Activated naive CD4-positive, alpha-beta T cell treated with anti-CD3 and anti-CD28 coated beads for 36 hours (primary cell): ENCODE results near the gene USP6. TPM values are rescaled to one million over a fixed set of nuclear protein-coding genes. Genes with fewer than 3 reads are reported as not detected.
"Not testable (repeated sequence)": the region's sequence is repeated elsewhere in the genome, so short reads cannot be mapped to it uniquely, and the experiment has no call there.

Source experiments
- CTCF ChIA-PET: fragments of 350-600 bp; sonication (Branson Sonifier 250); formaldehyde crosslinking; loops from one replicate; lab custom pipeline; 2021; ENCODE audit warnings: antibody characterized with exemption; lab: Charles Lee
- DNase-seq: peaks from one replicate; pipeline ENCODE4 v3.0.0-alpha.2; 2020
- H3K27ac Mint-ChIP-seq: one replicate; pipeline ENCODE4 v1.8.0; 2021; ENCODE audit warnings: mild to moderate bottlenecking, mixed read lengths
- H3K27me3 Mint-ChIP-seq: one replicate; pipeline ENCODE4 v1.8.0; 2021; ENCODE audit warnings: low read depth, mixed read lengths
- H3K36me3 Mint-ChIP-seq: one replicate; pipeline ENCODE4 v1.8.0; 2021; ENCODE audit warnings: low read depth, mixed read lengths
- H3K4me1 Mint-ChIP-seq: one replicate; pipeline ENCODE4 v1.8.0; 2021; ENCODE audit warnings: low read depth, mixed read lengths
- H3K4me3 Mint-ChIP-seq: one replicate; pipeline ENCODE4 v1.8.0; 2021; ENCODE audit warnings: mild to moderate bottlenecking, moderate library complexity, mixed read lengths
- H3K9me3 Mint-ChIP-seq: one replicate; pipeline ENCODE4 v1.8.0; 2021; ENCODE audit warnings: mixed read lengths
- intact Hi-C: fragments of 100-400 bp; cut with micrococcal nuclease; formaldehyde crosslinking; loops from one replicate; pipeline ENCODE4 v1.15.1; 2023
- total RNA-seq, 2 experiments: library from RNA; stranded (reverse); gene quantifications; one replicate each; pipeline ENCODE4 v1.2.3, GENCODE V29; 2021

Gene USP6
- total RNA-seq, 2 experiments from 2014 or later: 0.05 TPM; not detected in 1

DNA sequence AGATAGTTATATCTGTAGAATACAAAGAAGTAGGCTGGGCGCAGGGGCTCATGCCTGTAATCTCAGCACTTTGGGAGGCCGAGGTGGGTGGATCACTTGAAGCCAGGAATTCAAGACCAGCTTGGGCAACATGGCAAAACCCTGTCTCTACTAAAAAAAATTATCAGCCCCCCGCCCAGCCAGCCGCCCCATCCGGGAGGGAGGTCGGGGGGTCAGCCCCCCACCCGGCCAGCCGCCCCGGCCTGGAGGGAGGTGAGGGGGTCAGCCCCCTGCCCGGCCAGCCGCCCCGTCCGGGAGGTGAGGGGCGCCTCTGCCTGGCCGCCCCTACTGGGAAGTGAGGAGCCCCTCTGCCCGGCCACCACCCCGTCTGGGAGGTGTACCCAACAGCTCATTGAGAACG is 27.0 kb downstream of the USP6 start:
- H3K27ac Mint-ChIP-seq, H3K4me3 Mint-ChIP-seq, DNase-seq, H3K9me3 Mint-ChIP-seq, H3K27me3 Mint-ChIP-seq, H3K4me1 Mint-ChIP-seq, H3K36me3 Mint-ChIP-seq, intact Hi-C loops, CTCF ChIA-PET: not testable (repeated sequence)

DNA sequence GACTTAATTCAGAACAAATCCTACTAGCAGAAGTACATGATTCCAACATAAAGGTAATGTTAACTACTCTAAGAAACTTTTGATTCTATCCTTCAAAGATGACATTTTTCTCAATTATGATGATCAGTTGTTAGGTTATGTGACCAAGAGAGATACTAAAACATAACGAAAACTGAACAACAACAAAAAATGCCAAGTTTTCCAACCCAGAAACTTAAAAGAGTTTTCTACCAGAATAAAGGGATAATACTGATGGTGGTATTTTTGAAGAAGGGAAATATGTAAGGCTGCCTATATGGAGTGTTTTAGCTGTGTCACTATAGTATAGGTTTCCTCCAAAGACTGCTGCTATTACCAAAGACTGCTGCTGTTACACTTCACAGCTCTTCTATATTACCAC is 30.3 kb downstream of the USP6 start:
- H3K4me1 Mint-ChIP-seq, H3K4me3 Mint-ChIP-seq, H3K9me3 Mint-ChIP-seq, CTCF ChIA-PET, H3K36me3 Mint-ChIP-seq, intact Hi-C loops, DNase-seq, H3K27ac Mint-ChIP-seq: not testable (repeated sequence)
- peaks cover 12% of the 10 kb centered on the region for H3K27me3 Mint-ChIP-seq

DNA sequence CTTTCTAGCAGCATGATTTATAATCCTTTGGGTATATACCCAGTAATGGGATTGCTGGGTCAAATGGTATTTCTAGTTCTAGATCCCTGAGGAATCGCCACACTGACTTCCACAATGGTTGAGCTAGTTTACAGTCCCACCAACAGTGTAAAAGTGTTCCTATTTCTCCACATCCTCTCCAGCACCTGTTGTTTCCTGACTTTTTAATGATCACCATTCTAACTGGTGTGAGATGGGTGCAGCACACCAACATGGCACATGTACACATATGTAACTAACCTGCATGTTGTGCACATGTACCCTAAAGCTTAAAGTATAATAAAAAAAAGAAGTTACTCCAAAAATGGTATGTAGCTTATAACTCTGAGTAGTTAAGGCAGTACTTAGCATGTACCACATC is 44.9 kb downstream of the USP6 start:
- H3K4me1 Mint-ChIP-seq, H3K27ac Mint-ChIP-seq, CTCF ChIA-PET, H3K4me3 Mint-ChIP-seq, DNase-seq, H3K36me3 Mint-ChIP-seq, H3K9me3 Mint-ChIP-seq: not testable (repeated sequence)
- peaks cover 14% of the 10 kb centered on the region for H3K27me3 Mint-ChIP-seq
- intact Hi-C loops: loop anchor here (10.0 kb wide), 1 partner anchor 476 kb away; no protein-coding TSS in a partner anchor

DNA sequence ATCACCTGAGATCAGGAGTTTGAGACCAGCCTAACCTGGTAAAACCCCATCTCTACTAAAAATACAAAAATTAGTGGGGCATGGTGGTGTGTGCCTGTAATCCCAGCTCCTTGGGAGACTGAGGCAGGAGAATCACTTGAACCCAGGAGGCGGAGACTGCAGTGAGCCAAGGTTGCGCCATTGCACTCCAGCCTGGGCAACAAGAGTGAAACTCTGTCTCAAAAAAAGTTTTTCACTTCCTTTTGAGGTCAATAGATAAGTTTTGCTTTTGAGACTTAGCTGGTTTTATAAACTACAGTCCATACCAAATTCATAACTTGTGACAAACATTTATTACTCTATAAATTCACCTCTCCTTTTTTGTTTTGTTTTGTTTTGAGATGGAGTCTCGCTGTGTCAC is 46.0 kb downstream of the USP6 start:
- intact Hi-C loops: loop anchor here (10.0 kb wide), 1 partner anchor 477 kb away; no protein-coding TSS in a partner anchor
- H3K27ac Mint-ChIP-seq, H3K36me3 Mint-ChIP-seq, H3K4me3 Mint-ChIP-seq, H3K4me1 Mint-ChIP-seq, CTCF ChIA-PET, H3K9me3 Mint-ChIP-seq, DNase-seq: not testable (repeated sequence)
- H3K27me3 Mint-ChIP-seq: peaks cover 16% of the 10 kb centered on the region

DNA sequence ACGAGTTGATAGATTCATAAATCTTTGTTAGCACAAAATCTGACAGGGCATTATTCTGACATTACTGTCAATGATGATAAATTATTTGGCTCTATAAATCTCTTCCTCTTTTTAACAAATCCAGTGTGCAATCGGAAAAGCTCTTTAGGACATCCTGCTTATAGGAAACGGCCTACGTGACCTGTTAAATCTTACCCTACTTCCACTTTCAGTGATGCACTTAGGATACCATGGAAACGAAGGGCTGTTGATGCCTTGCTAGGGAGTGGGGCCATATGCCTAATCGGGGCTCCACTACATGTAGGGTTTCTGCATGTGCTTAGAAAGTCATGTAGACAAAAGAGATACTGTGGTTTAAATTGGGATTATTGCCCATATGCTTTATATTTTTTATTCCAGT is 48.6 kb downstream of the USP6 start:
- Mint-ChIP-seq H3K27me3 (peaks cover 15% of the 10 kb centered on the region), H3K9me3 (no peaks in the 10 kb centered on the region), H3K27ac (no peak overlapping the region), H3K4me1 (no peaks in the 10 kb centered on the region), H3K4me3 (no peak overlapping the region), H3K36me3 (no peaks in the 10 kb centered on the region)
- CTCF ChIA-PET: no interaction called here
- intact Hi-C loops: loop anchor here (10.0 kb wide), 1 partner anchor 480 kb away; no protein-coding TSS in a partner anchor
- DNase-seq: no peak

DNA sequence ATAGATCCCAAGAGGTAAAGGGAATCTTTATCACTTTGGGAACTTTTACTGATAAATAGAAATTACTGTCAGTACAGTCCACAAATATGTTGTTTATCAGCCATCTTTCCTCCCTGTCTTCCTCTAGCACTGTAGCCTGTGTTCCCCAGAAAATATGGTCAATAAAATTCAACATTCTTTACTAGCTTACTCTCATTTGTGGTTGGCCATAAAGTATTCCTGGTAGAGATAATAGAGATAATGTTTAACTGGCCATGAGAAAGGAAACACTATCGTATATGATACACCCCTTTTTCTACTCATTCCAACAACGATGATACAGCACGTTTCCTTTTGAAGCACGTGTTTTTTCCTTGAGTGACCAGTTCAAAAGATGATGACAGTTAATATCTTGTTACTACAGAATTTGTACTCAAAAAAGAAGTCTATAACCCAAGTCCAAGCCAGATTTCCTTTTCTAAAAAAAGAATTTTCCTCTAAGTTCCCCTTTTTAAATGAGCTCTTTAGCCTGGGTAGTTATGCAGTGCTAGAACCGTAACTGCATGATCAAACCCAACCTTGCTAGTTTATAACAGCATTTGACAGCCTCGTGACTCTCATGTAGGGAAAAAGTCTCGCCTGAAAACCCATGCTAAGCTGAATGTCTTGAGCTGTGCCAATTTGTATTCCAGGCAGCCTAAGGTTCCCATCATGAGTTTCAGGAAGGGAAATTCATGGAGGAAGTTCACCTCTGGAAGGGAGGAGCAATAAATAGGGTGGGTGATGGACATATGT is 50.1 kb downstream of the USP6 start:
- CTCF ChIA-PET, H3K9me3 Mint-ChIP-seq, H3K36me3 Mint-ChIP-seq, H3K27ac Mint-ChIP-seq, H3K4me1 Mint-ChIP-seq, DNase-seq, H3K4me3 Mint-ChIP-seq: not testable (repeated sequence)
- peaks cover 15% of the 10 kb centered on the region for H3K27me3 Mint-ChIP-seq
- intact Hi-C loops: loop anchor here (10.0 kb wide), 1 partner anchor 481 kb away; no protein-coding TSS in a partner anchor

DNA sequence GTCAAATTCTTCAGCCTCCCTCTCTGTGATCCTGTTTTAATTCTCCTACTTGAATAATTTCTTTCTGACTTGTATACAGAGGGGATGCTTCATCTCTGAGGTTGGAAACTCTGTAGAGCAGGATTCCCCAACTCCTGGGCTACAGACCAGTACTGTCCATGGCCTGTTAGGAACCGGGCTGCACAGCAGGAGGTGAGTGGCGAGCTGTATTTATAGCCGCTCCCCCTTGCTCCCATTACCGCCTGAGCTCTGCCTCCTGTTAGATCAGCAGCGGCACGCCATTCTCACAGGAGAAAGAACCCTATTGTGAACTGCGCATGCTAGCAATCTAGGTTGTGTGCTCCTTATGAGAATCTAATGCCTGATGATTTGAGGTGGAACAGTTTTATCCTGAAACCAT is 59.2 kb downstream of the USP6 start:
- H3K27me3 Mint-ChIP-seq, H3K4me1 Mint-ChIP-seq, DNase-seq, CTCF ChIA-PET, intact Hi-C loops, H3K4me3 Mint-ChIP-seq, H3K27ac Mint-ChIP-seq: not testable (repeated sequence)
- H3K36me3 Mint-ChIP-seq: peaks cover 38% of the 10 kb centered on the region
- H3K9me3 Mint-ChIP-seq: peaks cover 38% of the 10 kb centered on the region

DNA sequence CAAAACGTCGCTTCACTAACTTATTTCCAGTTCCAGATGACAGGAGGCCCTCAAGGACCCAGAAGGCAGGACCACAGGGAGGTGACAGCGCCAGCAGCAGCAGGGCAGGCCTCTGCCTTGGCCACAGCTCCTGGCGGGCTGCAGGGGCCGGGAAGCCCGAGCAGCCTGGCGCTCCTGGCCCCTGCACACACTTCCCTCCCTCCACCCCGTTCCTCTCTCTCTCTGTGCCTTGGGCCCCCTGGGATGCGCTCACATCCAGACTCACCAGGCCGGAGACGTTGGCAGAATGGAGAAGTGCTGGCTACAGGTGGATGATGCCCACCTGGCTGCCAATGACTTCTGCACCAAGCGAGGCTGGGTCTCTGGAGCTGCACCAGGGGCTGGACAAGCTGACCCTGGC is 63.2 kb downstream of the USP6 start:
- Mint-ChIP-seq H3K4me1 (no peaks in the 10 kb centered on the region), H3K9me3 (peaks cover 56% of the 10 kb centered on the region), H3K27ac (no peak overlapping the region), H3K4me3 (no peak overlapping the region), H3K36me3 (peaks cover 75% of the 10 kb centered on the region), H3K27me3 (no peaks in the 10 kb centered on the region)
- CTCF ChIA-PET: no interaction called here
- intact Hi-C loops: no loop called here
- DNase-seq: no peak

DNA sequence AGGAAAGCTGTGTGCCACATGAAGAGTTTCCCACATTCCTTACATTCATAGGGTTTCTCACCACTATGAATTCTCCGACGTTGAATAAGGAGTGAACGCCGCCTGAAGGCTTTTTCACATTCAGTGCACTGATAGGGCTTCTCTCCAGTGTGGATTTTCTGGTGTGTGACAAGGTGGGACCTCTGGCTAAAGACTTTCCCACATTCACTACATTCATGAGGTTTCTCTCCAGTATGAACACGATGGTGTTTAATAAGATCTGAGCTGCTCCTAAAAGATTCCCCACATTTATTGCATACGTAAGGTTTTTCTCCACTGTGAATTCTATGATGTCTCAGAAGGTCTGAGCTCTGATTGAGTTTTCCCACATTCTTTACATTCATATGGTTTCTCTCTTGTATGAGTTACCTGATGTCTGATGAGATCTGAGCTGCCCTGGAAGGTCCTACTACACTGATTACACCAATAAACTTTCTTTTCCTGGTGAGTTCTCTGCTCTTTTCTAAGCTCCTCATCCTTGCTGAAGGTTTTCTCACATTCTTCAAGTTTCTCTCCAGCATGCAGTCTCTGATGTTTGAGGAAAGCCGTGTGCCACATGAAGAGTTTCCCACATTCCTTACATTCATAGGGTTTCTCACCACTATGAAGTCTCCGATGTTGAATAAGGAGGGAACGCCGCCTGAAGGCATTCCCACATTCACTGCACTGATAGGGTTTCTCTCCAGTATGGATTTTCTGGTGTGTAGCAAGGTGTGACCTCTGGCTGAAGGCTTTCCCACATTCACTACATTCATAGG is 65.9 kb downstream of the USP6 start:
- Mint-ChIP-seq H3K36me3 (peaks cover 81% of the 10 kb centered on the region), H3K4me1 (no peaks in the 10 kb centered on the region), H3K9me3 (peaks cover 67% of the 10 kb centered on the region), H3K27me3 (no peaks in the 10 kb centered on the region), H3K4me3 (no peak overlapping the region), H3K27ac (no peak overlapping the region)
- CTCF ChIA-PET: interaction anchor here (0.7 kb wide), 1 partner anchor 9 kb away, joined by 3 read pairs; no protein-coding TSS in a partner anchor
- intact Hi-C loops: no loop called here
- no peak for DNase-seq

DNA sequence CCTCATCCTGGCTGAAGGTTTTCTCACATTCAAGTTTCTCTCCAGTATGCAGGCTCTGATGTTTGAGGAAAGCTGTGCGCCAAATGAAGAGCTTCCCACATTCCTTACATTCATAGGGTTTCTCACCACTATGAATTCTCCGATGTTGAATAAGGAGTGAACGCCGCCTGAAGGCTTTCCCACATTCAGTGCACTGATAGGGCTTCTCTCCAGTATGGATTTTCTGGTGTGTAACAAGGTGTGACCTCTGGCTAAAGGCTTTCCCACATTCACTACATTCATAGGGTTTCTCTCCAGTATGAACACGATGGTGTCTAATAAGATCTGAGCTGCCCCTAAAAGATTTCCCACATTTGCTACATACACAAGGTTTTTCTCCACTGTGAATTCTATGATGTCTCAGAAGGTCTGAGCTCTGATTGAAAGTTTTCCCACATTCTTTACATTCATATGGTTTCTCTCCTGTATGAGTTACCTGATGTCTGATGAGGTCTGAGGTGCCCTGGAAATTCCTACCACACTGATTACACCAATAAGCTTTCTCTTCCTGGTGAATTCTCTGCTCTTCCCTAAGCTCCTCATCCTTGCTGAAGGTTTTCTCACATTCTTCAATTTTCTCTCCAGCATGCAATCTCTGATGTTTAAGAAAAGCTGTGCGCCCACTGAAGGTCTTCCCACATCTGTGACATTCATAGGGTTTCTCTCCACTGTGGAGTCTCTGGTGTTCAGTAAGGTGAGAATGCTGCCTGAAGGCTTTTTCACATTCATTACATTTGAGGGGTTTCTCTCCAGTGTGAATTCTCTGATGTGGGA is 67.0 kb downstream of the USP6 start:
- intact Hi-C loops: no loop called here
- no peaks in the 10 kb centered on the region for H3K4me1 Mint-ChIP-seq
- no peak overlapping the region for H3K27ac Mint-ChIP-seq
- H3K27me3 Mint-ChIP-seq: no peaks in the 10 kb centered on the region
- CTCF ChIA-PET: interaction anchor here (0.7 kb wide), 1 partner anchor 8 kb away, joined by 3 read pairs; no protein-coding TSS in a partner anchor
- peaks cover 74% of the 10 kb centered on the region for H3K9me3 Mint-ChIP-seq
- no peak for DNase-seq
- peaks cover 84% of the 10 kb centered on the region for H3K36me3 Mint-ChIP-seq
- H3K4me3 Mint-ChIP-seq: no peak overlapping the region

DNA sequence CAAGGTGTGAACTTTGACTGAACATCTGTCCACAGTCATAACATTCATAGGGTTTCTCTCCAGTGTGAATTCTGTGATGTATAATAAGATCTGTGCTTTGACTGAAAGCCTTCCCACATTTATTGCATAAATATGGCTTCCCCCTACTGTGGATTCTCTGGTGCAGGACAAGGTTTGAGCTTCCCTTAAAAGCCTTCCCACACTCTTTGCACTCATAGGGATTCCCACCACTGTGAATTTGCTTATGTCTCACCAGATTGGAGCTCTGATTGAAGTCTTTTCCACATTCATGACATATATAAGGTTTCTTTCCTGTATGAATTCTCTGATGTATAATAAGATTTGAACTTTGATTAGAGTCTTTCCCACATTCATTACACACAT is 67.6 kb downstream of the USP6 start:
- no peaks in the 10 kb centered on the region for H3K27me3 Mint-ChIP-seq
- intact Hi-C loops: no loop called here
- H3K27ac Mint-ChIP-seq: no peak overlapping the region
- peaks cover 90% of the 10 kb centered on the region for H3K36me3 Mint-ChIP-seq
- H3K9me3 Mint-ChIP-seq: peaks cover 76% of the 10 kb centered on the region
- H3K4me3 Mint-ChIP-seq: no peak overlapping the region
- CTCF ChIA-PET: no interaction called here
- no peaks in the 10 kb centered on the region for H3K4me1 Mint-ChIP-seq
- DNase-seq: no peak

DNA sequence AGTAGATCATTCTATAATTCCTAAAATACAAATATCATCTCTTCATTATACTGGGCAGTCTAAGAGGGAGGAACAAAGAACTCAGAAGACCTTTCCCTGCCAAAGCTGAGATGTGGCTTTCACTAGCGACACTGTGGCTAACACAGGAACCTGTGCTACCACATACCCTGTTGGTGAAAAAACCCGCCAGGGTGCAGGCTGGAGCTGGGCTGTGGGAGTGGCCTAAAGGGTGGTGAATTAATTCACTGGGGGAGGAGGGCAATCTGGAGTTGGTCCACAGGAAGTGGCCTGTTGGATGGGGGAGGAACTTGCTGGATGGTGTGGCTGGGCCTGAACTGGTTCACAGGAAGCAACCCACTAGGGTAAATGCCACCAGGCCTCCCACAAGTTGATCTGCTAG is 68.5 kb downstream of the USP6 start:
- peaks cover 69% of the 10 kb centered on the region for H3K9me3 Mint-ChIP-seq
- no peak overlapping the region for H3K4me3 Mint-ChIP-seq
- H3K27me3 Mint-ChIP-seq: no peaks in the 10 kb centered on the region
- DNase-seq: no peak
- intact Hi-C loops: no loop called here
- CTCF ChIA-PET: no interaction called here
- peaks cover 88% of the 10 kb centered on the region for H3K36me3 Mint-ChIP-seq
- H3K27ac Mint-ChIP-seq: no peak overlapping the region
- no peaks in the 10 kb centered on the region for H3K4me1 Mint-ChIP-seq
